Measurements from ENCODE around the gene SCGN.

Gene SCGN

DNA sequence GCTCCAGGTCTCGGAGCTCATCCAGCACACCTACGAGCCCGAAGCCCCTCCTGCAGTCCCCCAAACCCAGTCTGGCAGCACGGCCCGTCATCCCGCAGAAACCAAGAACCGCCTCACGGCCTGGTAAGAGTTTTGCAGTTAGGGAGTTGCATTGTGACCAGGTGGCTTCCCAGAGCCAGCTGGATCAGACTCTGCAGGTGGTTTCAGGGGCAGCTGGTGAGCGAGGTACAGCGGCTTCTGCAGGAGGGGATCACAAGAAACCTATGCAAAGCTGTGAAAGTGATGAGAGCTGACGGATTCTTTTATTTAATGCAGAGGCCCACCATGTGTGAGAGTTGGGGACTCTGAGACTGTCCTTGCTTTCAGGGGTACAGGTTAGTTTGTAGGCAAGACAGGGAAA is 45.9 kb upstream of the SCGN start:
- no peaks in the 10 kb centered on the region for H3K79me2 ChIP-seq (ENCODE audit: insufficient read depth, low read length)
- TF ChIP-seq, protein P1, sequence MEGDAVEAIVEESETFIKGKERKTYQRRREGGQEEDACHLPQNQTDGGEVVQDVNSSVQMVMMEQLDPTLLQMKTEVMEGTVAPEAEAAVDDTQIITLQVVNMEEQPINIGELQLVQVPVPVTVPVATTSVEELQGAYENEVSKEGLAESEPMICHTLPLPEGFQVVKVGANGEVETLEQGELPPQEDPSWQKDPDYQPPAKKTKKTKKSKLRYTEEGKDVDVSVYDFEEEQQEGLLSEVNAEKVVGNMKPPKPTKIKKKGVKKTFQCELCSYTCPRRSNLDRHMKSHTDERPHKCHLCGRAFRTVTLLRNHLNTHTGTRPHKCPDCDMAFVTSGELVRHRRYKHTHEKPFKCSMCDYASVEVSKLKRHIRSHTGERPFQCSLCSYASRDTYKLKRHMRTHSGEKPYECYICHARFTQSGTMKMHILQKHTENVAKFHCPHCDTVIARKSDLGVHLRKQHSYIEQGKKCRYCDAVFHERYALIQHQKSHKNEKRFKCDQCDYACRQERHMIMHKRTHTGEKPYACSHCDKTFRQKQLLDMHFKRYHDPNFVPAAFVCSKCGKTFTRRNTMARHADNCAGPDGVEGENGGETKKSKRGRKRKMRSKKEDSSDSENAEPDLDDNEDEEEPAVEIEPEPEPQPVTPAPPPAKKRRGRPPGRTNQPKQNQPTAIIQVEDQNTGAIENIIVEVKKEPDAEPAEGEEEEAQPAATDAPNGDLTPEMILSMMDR (conservative IDR thresholded peaks at IDR 0.05; ENCODE audit: low read length) = no peak
- no peak for TF ChIP-seq EZH2phosphoT487 (IDR thresholded peaks at IDR 0.05; ENCODE audit: borderline replicate concordance)
- H2AFZ ChIP-seq (ENCODE audit: low read length) = no peak overlapping the region
- H4K20me1 ChIP-seq (ENCODE audit: insufficient read depth, low read length, poor library complexity, severe bottlenecking) = no peaks in the 10 kb centered on the region
- no peaks in the 10 kb centered on the region for H3K9me3 ChIP-seq (ENCODE audit: insufficient read depth, low read depth, low read length)
- H3K9ac ChIP-seq (ENCODE audit: low read depth, low read length, poor library complexity, severe bottlenecking) = no peak overlapping the region
- peaks cover 43% of the 10 kb centered on the region for H3K4me1 ChIP-seq (ENCODE audit: insufficient read depth, low read length, poor library complexity, severe bottlenecking)
- H3K27me3 ChIP-seq (ENCODE audit: insufficient read depth, low read length, poor library complexity, severe bottlenecking) = no peaks in the 10 kb centered on the region
- peaks cover 2% of the 10 kb centered on the region; the same call in 1 of the 2 replicates for H3F3A ChIP-seq (ENCODE audit: low read depth)
- H3K36me3 ChIP-seq (ENCODE audit: insufficient read depth, low read length) = no peaks in the 10 kb centered on the region
- H3K4me2 ChIP-seq (ENCODE audit: low read depth, low read length, poor library complexity, severe bottlenecking) = no peak overlapping the region
- H3K9me2 ChIP-seq (replicated peaks; ENCODE audit: low read depth, low read length) = no peaks in the 10 kb centered on the region
- H3K4me3 ChIP-seq (ENCODE audit: low read length, poor library complexity, severe bottlenecking) = no peak overlapping the region

GRCh38 chr6:25608558-25609174 is 43.3 kb upstream of the SCGN start:
- H3K4me2 ChIP-seq (ENCODE audit: low read depth, low read length, poor library complexity, severe bottlenecking) = no peak overlapping the region
- no peaks in the 10 kb centered on the region for H3K36me3 ChIP-seq (ENCODE audit: insufficient read depth, low read length)
- H3K9me3 ChIP-seq (ENCODE audit: insufficient read depth, low read depth, low read length) = no peaks in the 10 kb centered on the region
- no peak overlapping the region for H3K4me3 ChIP-seq (ENCODE audit: low read length, poor library complexity, severe bottlenecking)
- no peaks in the 10 kb centered on the region for H3K9me2 ChIP-seq (replicated peaks; ENCODE audit: low read depth, low read length)
- TF ChIP-seq EZH2phosphoT487 (IDR thresholded peaks at IDR 0.05; ENCODE audit: borderline replicate concordance) = no peak
- TF ChIP-seq, protein P1 (conservative IDR thresholded peaks at IDR 0.05; ENCODE audit: low read length) = no peak
- no peak overlapping the region for H3K9ac ChIP-seq (ENCODE audit: low read depth, low read length, poor library complexity, severe bottlenecking)
- no peaks in the 10 kb centered on the region for H3K79me2 ChIP-seq (ENCODE audit: insufficient read depth, low read length)
- H4K20me1 ChIP-seq (ENCODE audit: insufficient read depth, low read length, poor library complexity, severe bottlenecking) = no peaks in the 10 kb centered on the region
- no peaks in the 10 kb centered on the region for H3K27me3 ChIP-seq (ENCODE audit: insufficient read depth, low read length, poor library complexity, severe bottlenecking)
- H3K4me1 ChIP-seq (ENCODE audit: insufficient read depth, low read length, poor library complexity, severe bottlenecking) = peaks cover 56% of the 10 kb centered on the region
- peaks cover 5% of the 10 kb centered on the region; the same call in 1 of the 2 replicates for H3F3A ChIP-seq (ENCODE audit: low read depth)
- no peak overlapping the region; the same call in 1 of the 2 replicates for H2AFZ ChIP-seq (ENCODE audit: low read length)

DNA sequence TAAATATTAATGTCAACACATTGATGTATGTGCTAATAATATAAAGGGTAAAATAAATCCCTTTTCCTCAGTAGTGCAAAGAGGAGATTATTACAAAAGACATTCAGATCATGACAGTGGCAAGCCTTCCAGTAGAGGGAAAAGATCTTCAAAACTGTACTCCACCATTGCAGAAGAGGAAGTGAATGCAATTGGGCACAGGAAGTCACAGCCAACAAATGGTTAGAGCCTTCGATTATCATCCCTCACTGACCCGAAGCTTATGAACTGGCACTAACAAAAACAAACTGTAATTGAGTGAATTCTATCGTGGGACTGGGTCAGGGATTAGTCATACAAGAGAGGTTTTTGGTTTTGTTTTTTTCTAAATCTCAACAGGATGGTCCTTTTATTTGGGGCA is 39.3 kb upstream of the SCGN start:
- H3K9me3 ChIP-seq (ENCODE audit: insufficient read depth, low read depth, low read length) = no peaks in the 10 kb centered on the region
- no peak overlapping the region for H2AFZ ChIP-seq (ENCODE audit: low read length)
- H3K9ac ChIP-seq (ENCODE audit: low read depth, low read length, poor library complexity, severe bottlenecking) = no peak overlapping the region
- no peaks in the 10 kb centered on the region for H3K27me3 ChIP-seq (ENCODE audit: insufficient read depth, low read length, poor library complexity, severe bottlenecking)
- no peaks in the 10 kb centered on the region for H3K36me3 ChIP-seq (ENCODE audit: insufficient read depth, low read length)
- H3K9me2 ChIP-seq (replicated peaks; ENCODE audit: low read depth, low read length) = no peaks in the 10 kb centered on the region
- H3K4me1 ChIP-seq (ENCODE audit: insufficient read depth, low read length, poor library complexity, severe bottlenecking) = peaks cover 57% of the 10 kb centered on the region
- H3F3A ChIP-seq (ENCODE audit: low read depth) = peaks cover 5% of the 10 kb centered on the region; the same call in 1 of the 2 replicates
- peak overlapping the region; percentile 6 for H3K4me2 ChIP-seq (ENCODE audit: low read depth, low read length, poor library complexity, severe bottlenecking)
- H3K79me2 ChIP-seq (ENCODE audit: insufficient read depth, low read length) = no peaks in the 10 kb centered on the region
- no peak overlapping the region for H3K4me3 ChIP-seq (ENCODE audit: low read length, poor library complexity, severe bottlenecking)
- TF ChIP-seq, protein P1 (conservative IDR thresholded peaks at IDR 0.05; ENCODE audit: low read length) = no peak
- TF ChIP-seq EZH2phosphoT487 (IDR thresholded peaks at IDR 0.05; ENCODE audit: borderline replicate concordance) = no peak
- H4K20me1 ChIP-seq (ENCODE audit: insufficient read depth, low read length, poor library complexity, severe bottlenecking) = no peaks in the 10 kb centered on the region

Data from Loucy (cell line).